Karpas-422 (cell line): ENCODE data around the gene TTC27. TPM values are rescaled to one million over a fixed set of nuclear protein-coding genes. Genes with fewer than 3 reads are reported as not detected.

ENCODE experiments used
- DNase-seq: peaks from one replicate; pipeline ENCODE4 v3.0.0-alpha.2; 2015
- H2AFZ ChIP-seq: fragments of 200-600 bp; sonication (generic); 2 replicates; pipeline ENCODE4 v1.6.1; 2014; ENCODE audit warnings: antibody characterized with exemption, low read length, mixed read lengths
- H3K27ac ChIP-seq: fragments of 200-600 bp; sonication (generic); 2 replicates; pipeline ENCODE4 v1.5.1; 2014; ENCODE audit warnings: mild to moderate bottlenecking, low read length, moderate library complexity
- H3K27me3 ChIP-seq: fragments of 200-600 bp; sonication (generic); 2 replicates; pipeline ENCODE4 v1.6.1; 2014; ENCODE audit warnings: low read length, mixed read lengths
- H3K36me3 ChIP-seq: fragments of 200-600 bp; sonication (generic); 2 replicates; pipeline ENCODE4 v1.6.1; 2014; ENCODE audit warnings: low read length, mixed read lengths; ENCODE audit not compliant: insufficient read depth
- H3K4me1 ChIP-seq: fragments of 200-600 bp; sonication (generic); 2 replicates; pipeline ENCODE4 v1.6.1; 2014; ENCODE audit warnings: mild to moderate bottlenecking, low read length, mixed read lengths
- H3K4me2 ChIP-seq: fragments of 200-600 bp; sonication (generic); 2 replicates; pipeline ENCODE4 v1.6.1; 2014; ENCODE audit warnings: low read length, low read depth, mild to moderate bottlenecking; ENCODE audit not compliant: poor library complexity, severe bottlenecking
- H3K4me3 ChIP-seq: fragments of 200-600 bp; sonication (generic); 2 replicates; pipeline ENCODE4 v1.5.1; 2014; ENCODE audit warnings: mild to moderate bottlenecking, antibody characterized with exemption, low read length, mixed read lengths
- H3K79me2 ChIP-seq: fragments of 200-600 bp; sonication (generic); 2 replicates; pipeline ENCODE4 v1.6.1; 2014; ENCODE audit warnings: mild to moderate bottlenecking, low read length, mixed read lengths
- H3K9ac ChIP-seq: fragments of 200-600 bp; sonication (generic); 2 replicates; pipeline ENCODE4 v1.6.0; 2014; ENCODE audit warnings: low read length
- H3K9me2 ChIP-seq: fragments of 200-600 bp; sonication (generic), shearing (Covaris generic); replicated peaks from 2 replicates; pipeline ENCODE4 v1.6.0; 2014; ENCODE audit warnings: mild to moderate bottlenecking, low read length, moderate library complexity; ENCODE audit not compliant: insufficient read depth
- H3K9me3 ChIP-seq: fragments of 300-700, 200-600 bp; sonication (generic); 2 replicates; pipeline ENCODE4 v1.6.1; 2014; ENCODE audit warnings: low read length, mixed read lengths
- H4K20me1 ChIP-seq: fragments of 200-600 bp; sonication (generic); 2 replicates; pipeline ENCODE4 v1.6.1; 2014; ENCODE audit warnings: mild to moderate bottlenecking, antibody characterized with exemption, low read length, low read depth; ENCODE audit not compliant: insufficient read depth
- total RNA-seq: library from RNA; depleted of rRNA; stranded (reverse); fragments of >200 nt; shearing (Covaris generic); gene quantifications from 2 replicates; pipeline ENCODE4 v1.2.3, GENCODE V29; 2014; ENCODE audit warnings: low replicate concordance

The TTC27 gene
- total RNA-seq, 1 experiment from 2014 or later, result 26.8 TPM

DNA sequence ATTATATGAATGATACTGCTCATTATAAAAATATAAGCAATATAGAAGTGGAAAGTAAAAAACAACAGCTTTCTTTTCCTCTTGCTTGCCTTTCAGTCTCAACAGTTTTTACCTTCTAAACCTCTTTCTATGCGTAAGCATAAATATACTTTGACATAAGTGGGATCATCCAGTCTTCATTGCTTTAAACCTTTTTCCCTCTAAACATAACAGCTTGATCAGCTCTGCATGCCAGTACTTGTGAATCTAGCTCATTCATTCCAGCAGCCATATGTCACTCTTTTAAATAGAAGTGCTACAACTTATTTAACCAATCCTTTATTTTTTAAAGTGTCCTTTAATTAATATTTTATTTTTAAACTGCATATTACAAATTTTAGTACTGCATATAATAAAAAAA is 88.1 kb downstream of the TTC27 start:
- Histone ChIP-seq H3K4me3 (no peak overlapping the region), H4K20me1 (no peaks in the 10 kb centered on the region), H2AFZ (no peak overlapping the region), H3K27me3 (no peaks in the 10 kb centered on the region), H3K36me3 (peaks cover 10% of the 10 kb centered on the region), H3K4me2 (peak overlapping the region; percentile 38), H3K27ac (peak overlapping the region; percentile 53), H3K4me1 (peaks cover 69% of the 10 kb centered on the region), H3K79me2 (peaks cover 36% of the 10 kb centered on the region), H3K9me2 (no peaks in the 10 kb centered on the region), H3K9ac (0 out of 2 replicates have a peak overlapping the region, but pooled peaks have one; percentile 10), H3K9me3 (no peaks in the 10 kb centered on the region)
- DNase-seq, result no peak

DNA sequence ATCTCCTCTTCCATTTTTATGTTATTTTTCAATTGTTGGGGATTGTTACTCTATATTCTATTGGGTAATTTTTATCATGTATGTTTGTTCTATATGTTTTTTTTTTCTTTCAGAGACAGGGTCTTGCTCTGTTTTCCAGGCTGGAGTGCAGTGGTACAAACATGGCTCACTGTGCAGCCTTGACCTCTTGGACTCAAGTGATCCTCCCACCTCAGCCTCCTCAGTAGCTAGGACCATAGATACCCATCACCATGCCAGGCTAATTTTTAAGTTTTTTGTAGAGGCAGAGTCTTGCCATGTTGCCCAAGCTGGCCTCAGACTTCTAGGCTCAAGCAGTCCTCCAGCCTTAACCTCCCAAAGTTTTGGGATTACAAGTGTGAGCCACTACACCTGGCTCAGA is 88.7 kb downstream of the TTC27 start:
- H3K4me1 ChIP-seq, result peaks cover 63% of the 10 kb centered on the region
- H3K9me3 ChIP-seq, result no peaks in the 10 kb centered on the region
- H2AFZ ChIP-seq, result no peak overlapping the region
- no peak overlapping the region for H3K9ac ChIP-seq
- no peaks in the 10 kb centered on the region for H3K27me3 ChIP-seq
- no peak for DNase-seq
- H3K9me2 ChIP-seq, result no peaks in the 10 kb centered on the region
- H3K4me2 ChIP-seq, result no peak overlapping the region
- H3K27ac ChIP-seq, result peak overlapping the region; percentile 53
- no peaks in the 10 kb centered on the region for H4K20me1 ChIP-seq
- peaks cover 36% of the 10 kb centered on the region for H3K79me2 ChIP-seq
- peaks cover 10% of the 10 kb centered on the region for H3K36me3 ChIP-seq
- H3K4me3 ChIP-seq, result no peak overlapping the region

DNA sequence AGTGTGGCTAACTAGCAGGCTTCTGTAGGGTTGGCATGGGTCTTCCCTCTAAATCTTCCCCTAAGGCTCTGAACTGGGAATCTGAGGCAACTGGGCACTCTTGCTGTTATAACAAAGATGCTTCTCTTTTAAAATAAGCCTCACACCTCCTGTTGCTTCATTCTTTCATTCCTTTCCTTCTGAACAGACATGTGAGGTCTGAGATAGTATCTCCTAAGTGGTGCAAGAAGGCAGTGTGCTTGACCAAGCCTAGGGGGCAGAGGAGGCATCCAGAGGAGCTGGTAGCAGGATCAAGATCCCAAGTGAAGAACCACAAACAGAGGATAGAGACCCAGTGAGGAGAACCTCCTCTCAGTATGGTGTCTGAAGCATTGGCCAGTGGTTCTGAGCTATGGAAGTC is 90.9 kb downstream of the TTC27 start:
- Histone ChIP-seq H3K4me2 (peak overlapping the region; percentile 34), H3K4me3 (no peak overlapping the region), H3K27ac (peak overlapping the region; percentile 82), H3K79me2 (peaks cover 32% of the 10 kb centered on the region), H2AFZ (no peak overlapping the region), H3K4me1 (peaks cover 47% of the 10 kb centered on the region), H3K9me2 (no peaks in the 10 kb centered on the region), H3K9me3 (no peaks in the 10 kb centered on the region), H3K9ac (peak overlapping the region; percentile 41), H3K36me3 (peaks cover 3% of the 10 kb centered on the region), H4K20me1 (no peaks in the 10 kb centered on the region), H3K27me3 (no peaks in the 10 kb centered on the region)
- peak; percentile 48 for DNase-seq

DNA sequence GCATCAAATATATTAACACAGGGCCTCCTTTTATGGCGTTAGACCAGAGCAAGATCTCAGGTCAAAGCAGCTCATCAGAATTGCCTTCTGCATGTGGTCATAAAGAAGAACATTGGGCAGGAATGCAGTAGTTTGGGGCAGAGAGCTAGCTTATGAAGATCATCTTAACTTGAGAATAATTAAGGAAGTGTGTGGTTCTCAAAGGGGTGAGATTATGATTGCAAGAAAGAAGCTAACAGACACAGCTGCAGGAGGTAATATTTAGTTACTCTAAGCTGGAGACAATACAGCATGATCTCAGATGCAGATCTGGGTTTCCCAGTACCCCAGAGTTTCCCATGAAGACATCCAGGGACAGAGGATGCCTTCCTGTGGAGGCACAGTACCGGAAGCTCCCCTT is 91.6 kb downstream of the TTC27 start:
- H3K27ac ChIP-seq, result peak overlapping the region; percentile 82
- no peaks in the 10 kb centered on the region for H3K36me3 ChIP-seq
- peak overlapping the region; percentile 34 for H3K4me2 ChIP-seq
- H3K79me2 ChIP-seq, result peaks cover 30% of the 10 kb centered on the region; the same call in 1 of the 2 replicates
- H3K27me3 ChIP-seq, result no peaks in the 10 kb centered on the region
- H2AFZ ChIP-seq, result no peak overlapping the region
- no peak overlapping the region for H3K4me3 ChIP-seq
- H3K9me3 ChIP-seq, result no peaks in the 10 kb centered on the region
- peaks cover 45% of the 10 kb centered on the region for H3K4me1 ChIP-seq
- DNase-seq, result peak; percentile 44
- H3K9me2 ChIP-seq, result no peaks in the 10 kb centered on the region
- H4K20me1 ChIP-seq, result no peaks in the 10 kb centered on the region
- peak overlapping the region; percentile 41 for H3K9ac ChIP-seq

DNA sequence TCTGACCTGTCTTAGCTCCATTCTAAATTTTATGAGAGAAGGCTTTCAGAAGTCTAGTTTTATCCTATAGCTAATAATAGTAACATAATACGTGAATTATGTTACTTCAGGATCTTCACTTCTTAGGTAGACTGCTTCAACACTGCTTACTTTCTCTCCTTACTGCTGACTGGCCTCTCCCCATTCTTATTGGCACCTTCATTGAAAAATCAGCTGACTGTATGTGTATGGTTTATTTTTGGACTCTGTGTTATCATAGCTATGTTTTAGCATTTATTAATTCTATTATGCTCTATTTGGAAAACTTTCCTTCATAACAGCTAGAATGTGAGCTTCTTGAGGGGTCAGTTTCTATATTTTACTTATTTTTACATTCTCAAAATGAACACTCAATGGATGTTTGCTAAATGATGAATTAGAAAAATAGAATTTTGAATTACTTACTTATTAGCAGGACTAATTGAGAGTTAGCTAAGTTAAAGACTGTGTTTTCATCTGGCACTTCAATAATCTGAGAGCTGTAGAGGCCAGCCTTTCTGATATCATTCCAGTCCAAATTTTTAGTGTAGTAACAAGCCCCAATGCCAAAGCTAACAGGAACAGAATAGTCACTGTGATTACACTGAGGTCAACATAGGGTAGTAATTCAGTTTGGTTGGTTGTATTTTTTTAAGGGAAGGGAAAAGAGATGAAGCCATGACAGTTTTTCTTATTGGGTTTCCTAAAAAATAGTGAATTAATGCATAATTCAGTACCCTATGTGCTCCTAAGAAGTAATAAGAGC is 92.3 kb downstream of the TTC27 start:
- peak overlapping the region; percentile 41 for H3K9ac ChIP-seq
- H3K9me3 ChIP-seq, result no peaks in the 10 kb centered on the region
- no peaks in the 10 kb centered on the region for H3K27me3 ChIP-seq
- H3K4me1 ChIP-seq, result peaks cover 38% of the 10 kb centered on the region
- no peaks in the 10 kb centered on the region for H3K9me2 ChIP-seq
- no peak overlapping the region for H2AFZ ChIP-seq
- H3K4me2 ChIP-seq, result peak overlapping the region; percentile 34
- no peak overlapping the region for H3K4me3 ChIP-seq
- DNase-seq, result no peak
- no peaks in the 10 kb centered on the region for H3K36me3 ChIP-seq
- H3K27ac ChIP-seq, result peak overlapping the region; percentile 82
- H4K20me1 ChIP-seq, result no peaks in the 10 kb centered on the region
- peaks cover 25% of the 10 kb centered on the region; the same call in 1 of the 2 replicates for H3K79me2 ChIP-seq

DNA sequence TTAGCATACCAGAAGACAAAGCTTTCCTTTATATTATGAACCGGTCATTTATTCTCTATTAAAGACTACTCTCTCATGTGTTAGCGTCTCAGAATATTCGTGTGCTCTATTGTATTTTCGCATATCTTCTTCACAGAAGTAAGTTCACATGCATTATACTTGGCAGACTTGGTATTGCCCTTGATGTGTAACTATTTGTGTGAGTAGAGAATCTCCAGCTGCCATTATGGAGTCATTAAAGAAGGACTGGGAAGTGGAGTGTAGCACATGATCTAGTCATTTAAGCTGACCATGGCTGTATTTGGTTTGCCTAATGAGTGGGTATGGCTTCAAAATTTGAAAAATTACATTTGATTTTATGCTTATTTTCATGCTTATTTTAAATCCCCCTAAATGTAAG is 92.9 kb downstream of the TTC27 start:
- no peaks in the 10 kb centered on the region for H3K9me2 ChIP-seq
- no peak overlapping the region for H2AFZ ChIP-seq
- no peak overlapping the region for H3K9ac ChIP-seq
- DNase-seq, result no peak
- no peaks in the 10 kb centered on the region for H3K36me3 ChIP-seq
- 0 out of 2 replicates have a peak overlapping the region, but pooled peaks have one; percentile 82 for H3K27ac ChIP-seq
- H3K79me2 ChIP-seq, result peaks cover 23% of the 10 kb centered on the region; the same call in 1 of the 2 replicates
- H3K4me3 ChIP-seq, result no peak overlapping the region
- peaks cover 32% of the 10 kb centered on the region for H3K4me1 ChIP-seq
- no peaks in the 10 kb centered on the region for H4K20me1 ChIP-seq
- no peaks in the 10 kb centered on the region for H3K27me3 ChIP-seq
- H3K9me3 ChIP-seq, result no peaks in the 10 kb centered on the region
- no peak overlapping the region for H3K4me2 ChIP-seq

DNA sequence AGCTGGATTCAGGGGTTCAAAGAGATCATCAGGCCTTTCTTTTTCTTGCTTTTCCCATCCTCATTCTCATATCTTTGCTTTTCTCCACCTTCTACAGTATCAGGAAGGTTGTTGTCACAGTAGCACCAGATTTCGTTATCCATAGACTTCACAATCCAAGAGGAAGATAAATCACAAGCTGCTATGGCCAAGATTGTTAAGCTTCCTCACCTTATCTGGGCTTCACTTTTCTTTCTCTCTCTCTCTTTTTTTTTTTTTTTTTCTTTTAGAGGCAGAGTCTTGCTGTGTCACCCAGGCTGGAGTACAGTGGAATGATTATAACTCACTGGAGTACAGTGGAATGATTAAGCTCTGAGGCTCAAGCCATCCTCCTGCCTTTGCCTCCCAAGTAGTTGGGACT is 93.5 kb downstream of the TTC27 start:
- Histone ChIP-seq H3K4me3 (no peak overlapping the region), H3K36me3 (no peaks in the 10 kb centered on the region), H3K9me2 (no peaks in the 10 kb centered on the region), H3K27me3 (no peaks in the 10 kb centered on the region), H3K9me3 (no peaks in the 10 kb centered on the region), H3K27ac (no peak overlapping the region), H3K4me1 (peaks cover 26% of the 10 kb centered on the region), H4K20me1 (no peaks in the 10 kb centered on the region), H3K79me2 (peaks cover 23% of the 10 kb centered on the region; the same call in 1 of the 2 replicates), H3K9ac (no peak overlapping the region), H2AFZ (no peak overlapping the region), H3K4me2 (no peak overlapping the region)
- DNase-seq, result no peak

DNA sequence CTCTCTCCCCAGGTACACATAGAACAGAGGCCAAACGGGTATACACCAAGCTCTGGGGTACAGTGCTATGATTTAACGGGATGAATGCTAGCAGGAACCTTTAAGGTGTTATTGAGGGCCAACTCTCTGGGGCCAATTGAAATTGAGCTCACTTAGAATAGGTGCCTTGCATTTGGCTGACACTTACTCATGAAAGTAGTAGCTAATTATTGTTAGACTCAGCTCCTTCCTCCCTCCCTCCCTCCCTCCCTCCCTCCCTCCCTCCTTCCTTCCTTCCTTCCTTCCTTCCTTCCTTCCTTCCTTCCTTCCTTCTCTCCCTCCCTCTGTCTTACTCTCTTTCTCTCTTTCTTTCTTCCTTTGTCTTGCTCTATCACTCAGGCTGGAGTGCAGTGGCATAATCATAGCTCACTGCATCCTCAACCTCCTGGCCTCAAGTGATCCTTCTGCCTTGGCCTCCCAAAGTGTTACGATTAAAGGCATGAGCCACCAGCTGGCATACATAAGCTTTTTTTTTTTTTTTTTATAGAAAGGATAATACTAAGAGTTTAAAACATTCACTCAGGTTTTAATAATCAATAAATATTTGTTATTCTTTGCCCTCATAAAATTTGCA is 95.7 kb downstream of the TTC27 start:
- Histone ChIP-seq H3K27me3 (no peaks in the 10 kb centered on the region), H3K4me3 (no peak overlapping the region), H4K20me1 (no peaks in the 10 kb centered on the region), H3K9ac (no peak overlapping the region), H3K27ac (no peak overlapping the region), H3K4me1 (peaks cover 18% of the 10 kb centered on the region), H3K4me2 (no peak overlapping the region), H2AFZ (no peak overlapping the region), H3K36me3 (no peaks in the 10 kb centered on the region), H3K9me3 (no peaks in the 10 kb centered on the region), H3K79me2 (peaks cover 12% of the 10 kb centered on the region; the same call in 1 of the 2 replicates), H3K9me2 (no peaks in the 10 kb centered on the region)
- no peak for DNase-seq
